ENCODE results near the gene RBBP4.

The RBBP4 gene

GRCh38 chr1:32680642-32681041 lies 29.6 kb downstream of the RBBP4 start:
- in situ Hi-C loops (cut with MboI; ENCODE audit: low sequenced_read_pairs, unreplicated experiment) = no loop called here
- TF ChIP-seq, protein P1, sequence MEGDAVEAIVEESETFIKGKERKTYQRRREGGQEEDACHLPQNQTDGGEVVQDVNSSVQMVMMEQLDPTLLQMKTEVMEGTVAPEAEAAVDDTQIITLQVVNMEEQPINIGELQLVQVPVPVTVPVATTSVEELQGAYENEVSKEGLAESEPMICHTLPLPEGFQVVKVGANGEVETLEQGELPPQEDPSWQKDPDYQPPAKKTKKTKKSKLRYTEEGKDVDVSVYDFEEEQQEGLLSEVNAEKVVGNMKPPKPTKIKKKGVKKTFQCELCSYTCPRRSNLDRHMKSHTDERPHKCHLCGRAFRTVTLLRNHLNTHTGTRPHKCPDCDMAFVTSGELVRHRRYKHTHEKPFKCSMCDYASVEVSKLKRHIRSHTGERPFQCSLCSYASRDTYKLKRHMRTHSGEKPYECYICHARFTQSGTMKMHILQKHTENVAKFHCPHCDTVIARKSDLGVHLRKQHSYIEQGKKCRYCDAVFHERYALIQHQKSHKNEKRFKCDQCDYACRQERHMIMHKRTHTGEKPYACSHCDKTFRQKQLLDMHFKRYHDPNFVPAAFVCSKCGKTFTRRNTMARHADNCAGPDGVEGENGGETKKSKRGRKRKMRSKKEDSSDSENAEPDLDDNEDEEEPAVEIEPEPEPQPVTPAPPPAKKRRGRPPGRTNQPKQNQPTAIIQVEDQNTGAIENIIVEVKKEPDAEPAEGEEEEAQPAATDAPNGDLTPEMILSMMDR (IDR thresholded peaks at IDR 0.05; ENCODE audit: borderline replicate concordance, control extremely low read depth, extremely low read depth, insufficient read depth, missing control alignments) = no peak

GRCh38 chr1:32681509-32681908 lies 30.5 kb downstream of the RBBP4 start:
- TF ChIP-seq, protein P1 (IDR thresholded peaks at IDR 0.05; ENCODE audit: borderline replicate concordance, control extremely low read depth, extremely low read depth, insufficient read depth, missing control alignments) = no peak
- in situ Hi-C loops (cut with MboI; ENCODE audit: low sequenced_read_pairs, unreplicated experiment) = no loop called here
- DNase-seq (ENCODE audit: low spot score) = no peak

More at GRCh38 chr1:32680642-32681041, 29.6 kb downstream of the RBBP4 start:
- no peak for DNase-seq (ENCODE audit: low spot score)

DNA sequence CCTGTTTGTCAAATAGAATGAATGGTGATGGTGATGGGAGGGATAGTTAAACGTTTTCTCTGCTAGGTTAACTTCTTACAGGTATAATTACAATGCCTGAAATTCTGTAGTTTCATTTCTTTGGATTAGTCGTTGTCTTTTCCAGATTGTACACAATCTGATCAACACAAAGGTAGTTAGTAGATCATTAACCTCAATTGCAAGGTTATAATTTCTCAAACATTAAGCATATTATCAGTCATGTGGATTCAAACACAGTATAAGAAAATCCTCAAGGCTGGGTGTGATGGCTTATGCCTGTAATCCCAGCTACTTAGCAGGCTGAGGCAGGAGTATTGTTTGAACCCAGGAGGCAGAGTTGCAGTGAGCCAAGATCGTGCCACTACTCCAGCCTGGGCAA lies 31.0 kb downstream of the RBBP4 start:
- in situ Hi-C loops (cut with MboI; ENCODE audit: low sequenced_read_pairs, unreplicated experiment) = no loop called here
- TF ChIP-seq, protein P1 (IDR thresholded peaks at IDR 0.05; ENCODE audit: borderline replicate concordance, control extremely low read depth, extremely low read depth, insufficient read depth, missing control alignments) = no peak
- no peak for DNase-seq (ENCODE audit: low spot score)

GRCh38 chr1:32683397-32683796 lies 32.4 kb downstream of the RBBP4 start:
- in situ Hi-C loops (cut with MboI; ENCODE audit: low sequenced_read_pairs, unreplicated experiment) = no loop called here
- DNase-seq (ENCODE audit: low spot score) = no peak
- TF ChIP-seq, protein P1 (IDR thresholded peaks at IDR 0.05; ENCODE audit: borderline replicate concordance, control extremely low read depth, extremely low read depth, insufficient read depth, missing control alignments) = no peak

DNA sequence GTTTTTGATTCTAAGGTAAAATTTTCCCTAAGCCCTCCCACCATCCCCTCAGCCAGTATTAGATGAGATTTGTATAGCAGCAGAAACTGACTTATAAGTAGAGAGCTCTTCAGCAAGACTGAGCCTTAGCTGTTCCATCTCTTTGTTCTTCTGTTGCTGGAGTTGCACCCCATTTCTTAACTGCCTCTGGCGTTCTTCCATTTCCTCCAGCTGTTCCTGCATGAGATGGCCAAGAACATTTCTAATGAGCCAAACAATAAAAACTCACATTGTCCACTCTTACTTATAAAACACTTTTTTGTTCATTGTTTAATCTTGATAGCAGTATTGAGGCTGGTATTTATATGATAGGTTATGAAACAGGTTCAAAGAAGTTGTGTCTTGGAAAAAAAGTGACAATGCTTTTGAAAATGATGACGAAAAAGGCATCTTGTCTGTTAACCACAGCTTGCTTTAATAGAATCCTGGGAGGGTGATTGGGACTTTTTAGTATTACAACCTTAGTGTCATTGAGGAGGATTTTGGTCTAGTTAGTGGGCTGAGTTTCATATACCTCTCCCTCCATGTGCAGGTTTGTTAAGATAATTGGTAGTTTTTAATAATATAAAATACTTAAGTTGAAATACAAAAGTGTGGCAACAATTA lies 33.3 kb downstream of the RBBP4 start:
- in situ Hi-C loops (cut with MboI; ENCODE audit: low sequenced_read_pairs, unreplicated experiment) = no loop called here
- TF ChIP-seq, protein P1 (IDR thresholded peaks at IDR 0.05; ENCODE audit: borderline replicate concordance, control extremely low read depth, extremely low read depth, insufficient read depth, missing control alignments) = no peak
- DNase-seq (ENCODE audit: low spot score) = no peak

DNA sequence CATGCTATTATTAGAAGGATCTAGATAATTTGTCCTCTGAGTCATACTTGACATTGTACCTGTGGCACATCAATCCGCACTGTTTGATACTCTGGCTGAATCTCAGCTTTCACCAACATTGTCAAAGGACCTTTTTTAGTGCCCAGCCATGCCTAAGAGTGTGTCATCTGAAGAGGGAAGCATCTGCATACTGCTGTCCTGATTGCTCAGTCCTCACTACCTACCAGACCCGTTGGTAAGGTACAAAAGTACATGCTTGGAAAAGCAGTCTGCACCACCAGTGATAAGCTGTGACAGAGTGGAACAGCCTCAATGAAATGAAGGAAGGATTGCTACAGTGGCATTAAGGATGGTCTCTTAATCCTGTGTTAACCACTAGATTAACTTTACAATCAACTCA lies 34.5 kb downstream of the RBBP4 start:
- in situ Hi-C loops (cut with MboI; ENCODE audit: low sequenced_read_pairs, unreplicated experiment) = no loop called here
- DNase-seq (ENCODE audit: low spot score) = no peak
- TF ChIP-seq, protein P1 (IDR thresholded peaks at IDR 0.05; ENCODE audit: borderline replicate concordance, control extremely low read depth, extremely low read depth, insufficient read depth, missing control alignments) = no peak
